ENCODE results near the gene SKI.

SKI gene

GRCh38 chr1:2192031-2192995, 35.8 kb upstream of the SKI start:
- TF ChIP-seq EZH2 (optimal IDR thresholded peaks at IDR 0.05; ENCODE audit: low read depth, low read length), result no peak
- TF ChIP-seq EZH2phosphoT487 (IDR thresholded peaks at IDR 0.05; ENCODE audit: low read length), result no peak
- Histone ChIP-seq H4K20me1 (ENCODE audit: insufficient read depth, low read length) (no peaks in the 10 kb centered on the region), H3K9me2 (replicated peaks; ENCODE audit: insufficient read depth, low read length) (no peaks in the 10 kb centered on the region), H3K4me2 (ENCODE audit: low read depth, low read length) (no peak overlapping the region), H3K4me1 (ENCODE audit: low read length) (no peaks in the 10 kb centered on the region; the same call in 1 of the 2 replicates), H3K9me3 (replicated peaks; ENCODE audit: insufficient read depth, low read length) (no peaks in the 10 kb centered on the region), H3K9ac (ENCODE audit: low read length) (no peak overlapping the region), H3K27ac (ENCODE audit: low read length) (no peak overlapping the region), H3K36me3 (replicated peaks; ENCODE audit: insufficient read depth, low read length) (no peaks in the 10 kb centered on the region), H3F3A (ENCODE audit: insufficient read depth, low read length) (0 out of 2 replicates have a peak, but pooled peaks cover 3% of the 10 kb centered on the region), H3K27me3 (replicated peaks; ENCODE audit: insufficient read depth, low read length) (no peaks in the 10 kb centered on the region), H2AFZ (ENCODE audit: low read length) (no peak overlapping the region), H3K4me3 (ENCODE audit: low read length) (no peak overlapping the region), H3K79me2 (ENCODE audit: low read length) (no peaks in the 10 kb centered on the region)
- DNase-seq, result no peak

- Histone ChIP-seq H3K4me2 (ENCODE audit: low read depth, low read length) (peak overlapping the region; percentile 69; the same call in 1 of the 2 replicates), H3K36me3 (replicated peaks; ENCODE audit: insufficient read depth, low read length) (no peaks in the 10 kb centered on the region), H3K9me2 (replicated peaks; ENCODE audit: insufficient read depth, low read length) (no peaks in the 10 kb centered on the region), H3K27me3 (replicated peaks; ENCODE audit: insufficient read depth, low read length) (0 out of 2 replicates have a peak, but pooled peaks cover 4% of the 10 kb centered on the region), H3K9me3 (replicated peaks; ENCODE audit: insufficient read depth, low read length) (no peaks in the 10 kb centered on the region), H2AFZ (ENCODE audit: low read length) (no peak overlapping the region), H3K79me2 (ENCODE audit: low read length) (no peaks in the 10 kb centered on the region), H3K4me1 (ENCODE audit: low read length) (no peaks in the 10 kb centered on the region; the same call in 1 of the 2 replicates), H4K20me1 (ENCODE audit: insufficient read depth, low read length) (no peaks in the 10 kb centered on the region), H3K9ac (ENCODE audit: low read length) (no peak overlapping the region), H3K27ac (ENCODE audit: low read length) (no peak overlapping the region), H3K4me3 (ENCODE audit: low read length) (peak overlapping the region; percentile 44; the same call in 1 of the 2 replicates), H3F3A (ENCODE audit: insufficient read depth, low read length) (0 out of 2 replicates have a peak, but pooled peaks cover 3% of the 10 kb centered on the region)
- DNase-seq, result no peak
- TF ChIP-seq EZH2 (optimal IDR thresholded peaks at IDR 0.05; ENCODE audit: low read depth, low read length) (no peak), CTCF (IDR thresholded peaks at IDR 0.05; ENCODE audit: low read length) (no peak), EZH2phosphoT487 (IDR thresholded peaks at IDR 0.05; ENCODE audit: low read length) (no peak)
Measured at GRCh38 chr1:2193514-2194281, 34.4 kb upstream of the SKI start.

- Histone ChIP-seq H3K27ac (ENCODE audit: low read length) (peak within 1 kb of the TSS; percentile 50; the same call in 1 of the 2 replicates), H3K36me3 (replicated peaks; ENCODE audit: insufficient read depth, low read length) (no peaks in the 10 kb centered on the region), H3F3A (ENCODE audit: insufficient read depth, low read length) (0 out of 2 replicates have a peak, but pooled peaks cover 3% of the 10 kb centered on the region), H3K79me2 (ENCODE audit: low read length) (no peaks in the 10 kb centered on the region), H3K9ac (ENCODE audit: low read length) (peak within 1 kb of the TSS; percentile 51; the same call in 1 of the 2 replicates), H3K4me3 (ENCODE audit: low read length) (peak within 1 kb of the TSS; percentile 68), H3K4me2 (ENCODE audit: low read depth, low read length) (peak within 1 kb of the TSS; percentile 96), H4K20me1 (ENCODE audit: insufficient read depth, low read length) (no peaks in the 10 kb centered on the region), H3K9me3 (replicated peaks; ENCODE audit: insufficient read depth, low read length) (no peaks in the 10 kb centered on the region), H3K27me3 (replicated peaks; ENCODE audit: insufficient read depth, low read length) (0 out of 2 replicates have a peak, but pooled peaks cover 9% of the 10 kb centered on the region), H3K4me1 (ENCODE audit: low read length) (no peaks in the 10 kb centered on the region; the same call in 1 of the 2 replicates), H2AFZ (ENCODE audit: low read length) (peak within 1 kb of the TSS; percentile 98), H3K9me2 (replicated peaks; ENCODE audit: insufficient read depth, low read length) (no peaks in the 10 kb centered on the region)
- TF ChIP-seq EZH2 (optimal IDR thresholded peaks at IDR 0.05; ENCODE audit: low read depth, low read length), result no peak
- TF ChIP-seq EZH2phosphoT487 (IDR thresholded peaks at IDR 0.05; ENCODE audit: low read length), result no peak
- no peak for TF ChIP-seq CTCF (IDR thresholded peaks at IDR 0.05; ENCODE audit: low read length)
- peak; percentile 62 for DNase-seq
Measured at GRCh38 chr1:2194319-2194897, 33.7 kb upstream of the SKI start, which contains the start of gene FAAP20. FAAP20 (minus strand) TSS chr1:2194772; CDS start chr1:2194749, 23 bp downstream.

Data from MM.1S (cell line).